Chondrocyte (in vitro differentiated cells): Measurements from ENCODE around the gene CELF5. TPM values are rescaled to one million over a fixed set of nuclear protein-coding genes. Genes with fewer than 3 reads are reported as not detected.

Source experiments
- DNase-seq: peaks from one replicate; pipeline ENCODE4 v3.0.0; 2021; ENCODE audit warnings: mixed read lengths, low spot score
- H3K27ac Mint-ChIP-seq: one replicate; pipeline ENCODE4 v1.8.0; 2021; ENCODE audit warnings: mild to moderate bottlenecking, moderate library complexity, mixed read lengths; ENCODE audit not compliant: unreplicated experiment
- H3K27me3 Mint-ChIP-seq: 2 replicates; pipeline ENCODE4 v1.8.0; 2021; ENCODE audit warnings: low read depth, mixed read lengths
- H3K36me3 Mint-ChIP-seq: 2 replicates; pipeline ENCODE4 v1.8.0; 2021; ENCODE audit warnings: low read depth, mixed read lengths
- H3K4me1 Mint-ChIP-seq: 2 replicates; pipeline ENCODE4 v1.8.0; 2021; ENCODE audit warnings: low read depth, mild to moderate bottlenecking, mixed read lengths
- H3K4me3 Mint-ChIP-seq: one replicate; pipeline ENCODE4 v1.8.0; 2021; ENCODE audit warnings: mild to moderate bottlenecking, moderate library complexity, mixed read lengths; ENCODE audit not compliant: unreplicated experiment
- H3K9me3 Mint-ChIP-seq: 2 replicates; pipeline ENCODE4 v1.8.0; 2021; ENCODE audit warnings: low read depth, mixed read lengths
- CTCF ChIP-seq: fragments of 200-600 bp; sonication (generic); IDR thresholded peaks from 2 replicates; pipeline ENCODE4 v1.5.0; 2021; ENCODE audit warnings: antibody characterized with exemption, mild to moderate bottlenecking, moderate library complexity
- total RNA-seq: library from RNA; stranded (reverse); gene quantifications from 3 replicates; pipeline ENCODE4 v1.2.1, GENCODE V29; 2021

The CELF5 gene
- total RNA-seq, 1 donor from 2014 or later: 0.22 TPM

DNA sequence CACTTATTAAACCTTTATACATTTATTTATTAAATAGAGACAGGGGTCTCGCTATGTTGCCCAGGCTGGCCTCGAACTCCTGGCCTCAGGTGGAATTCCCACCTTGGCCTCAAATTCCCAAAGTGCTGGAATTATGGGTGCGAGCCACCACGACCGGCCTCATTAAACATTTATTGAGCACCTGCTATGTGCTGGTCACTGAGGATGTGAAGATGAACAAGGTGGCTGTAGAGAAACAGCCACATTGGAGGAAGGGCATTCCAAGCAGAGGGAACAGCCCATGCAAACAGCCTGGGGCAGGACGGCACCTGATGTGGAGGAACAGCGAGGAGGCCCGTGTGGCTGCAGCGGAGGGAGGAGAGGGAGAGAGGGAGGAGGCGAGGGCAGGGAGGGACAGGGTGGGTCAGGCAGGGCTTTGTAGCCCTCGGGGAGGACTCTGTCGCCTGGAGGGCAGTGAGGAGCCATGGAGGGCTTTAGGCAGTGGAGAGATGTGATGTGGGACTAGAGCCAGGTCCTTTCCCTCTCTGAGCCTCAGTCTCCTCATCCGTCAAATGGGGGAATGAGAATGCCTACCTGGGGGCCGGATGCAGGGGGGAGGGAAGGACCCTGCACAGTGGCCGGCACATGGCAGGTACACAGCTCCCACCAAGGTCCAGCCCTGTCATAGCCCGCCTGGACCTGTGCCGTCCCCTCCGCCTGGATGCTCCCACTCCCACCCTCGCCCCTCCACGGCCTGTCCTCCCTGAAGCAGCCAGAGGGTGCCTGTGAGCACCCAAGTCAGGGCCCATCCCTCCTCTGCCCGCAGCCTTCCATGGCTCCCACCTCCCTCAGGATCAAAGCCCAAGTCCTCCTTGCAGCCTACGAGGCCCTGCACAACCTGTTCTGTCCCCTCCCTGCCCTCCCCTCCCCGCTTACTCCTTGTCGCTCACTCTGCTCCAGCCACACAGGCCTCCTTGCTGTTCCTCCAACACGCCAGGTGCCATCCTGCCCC, 120.4 kb downstream of the CELF5 start:
- Mint-ChIP-seq H3K9me3 (no peaks in the 10 kb centered on the region), H3K27me3 (no peaks in the 10 kb centered on the region), H3K4me3 (no peak overlapping the region), H3K4me1 (peaks cover 29% of the 10 kb centered on the region), H3K27ac (no peak overlapping the region), H3K36me3 (no peaks in the 10 kb centered on the region)
- no peak for DNase-seq
- TF ChIP-seq CTCF: peak; percentile 10

DNA sequence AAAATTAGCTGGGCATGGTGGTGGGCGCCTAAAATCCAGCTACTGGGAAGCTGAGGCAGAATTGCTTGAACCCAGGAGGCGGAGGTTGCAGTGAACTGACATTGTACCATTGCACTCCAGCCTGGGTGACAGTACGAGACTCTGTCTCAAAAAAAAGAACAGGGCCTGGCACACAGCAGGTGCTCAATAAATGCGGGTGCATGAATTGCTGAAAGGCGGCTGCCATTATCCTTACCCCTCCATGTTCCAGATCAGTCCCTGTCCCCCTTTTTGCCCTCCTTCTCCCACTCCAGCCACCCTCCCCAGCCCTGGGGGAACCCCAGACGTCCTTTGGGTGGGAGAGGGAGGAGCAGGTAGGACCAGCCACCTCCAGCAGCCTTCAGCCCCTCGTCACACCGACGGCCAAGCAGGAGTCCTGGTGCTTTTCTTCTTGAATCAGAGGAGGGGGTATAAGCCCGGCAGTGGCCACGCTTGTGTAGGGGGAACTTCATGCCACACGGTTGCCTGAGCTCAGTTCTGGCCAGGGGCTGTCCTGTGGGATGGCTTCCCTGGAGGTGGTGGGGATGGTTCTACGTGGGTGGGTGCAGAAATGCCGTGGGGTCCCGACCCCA, 121.5 kb downstream of the CELF5 start:
- peak overlapping the region; percentile 69 for H3K27ac Mint-ChIP-seq
- H3K9me3 Mint-ChIP-seq: no peaks in the 10 kb centered on the region
- DNase-seq: no peak
- H3K27me3 Mint-ChIP-seq: no peaks in the 10 kb centered on the region
- H3K4me3 Mint-ChIP-seq: no peak overlapping the region
- no peaks in the 10 kb centered on the region for H3K36me3 Mint-ChIP-seq
- H3K4me1 Mint-ChIP-seq: peaks cover 33% of the 10 kb centered on the region
- no peak for TF ChIP-seq CTCF

Other genes starting within 250 kb of the CELF5 start
- gene TLE6, start 247.1 kb upstream of the CELF5 start, total RNA-seq: 0.36 to 1.1 TPM (median 0.55 TPM) in 3 replicates
- 12.3 to 14.1 TPM (median 13.7 TPM) in 3 replicates for gene TLE2, start 195.4 kb upstream of the CELF5 start, total RNA-seq
- gene TLE5, start 162.2 kb upstream of the CELF5 start, total RNA-seq: 223 to 306 TPM (median 303 TPM) in 3 replicates
- 62.1 to 68.9 TPM (median 68.1 TPM) in 3 replicates for gene GNA11, start 130.3 kb upstream of the CELF5 start, total RNA-seq
- not detected in 3 replicates for gene GNA15, start 88.6 kb upstream of the CELF5 start, total RNA-seq
- not detected in 3 replicates for gene S1PR4, start 45.9 kb upstream of the CELF5 start, total RNA-seq
- 80.7 to 97.1 TPM (median 82.5 TPM) in 3 replicates for gene NCLN, start 38.7 kb upstream of the CELF5 start, total RNA-seq
- 81.5 to 85.5 TPM (median 83.4 TPM) in 3 replicates for gene NFIC, start 141.9 kb downstream of the CELF5 start, total RNA-seq